GM12878 (cell line): ENCODE measurements around the gene MAPKAPK2. TPM values are rescaled to one million over a fixed set of nuclear protein-coding genes. Genes with fewer than 3 reads are reported as not detected.

Experiments used
- ATAC-seq: fragments of 200-7000 bp; cut with Tn5 transposase; 3 replicates; pipeline ENCODE4 v1.9.1; 2020; ENCODE audit warnings: mild to moderate bottlenecking, moderate library complexity
- BruUV-seq: library from RNA; stranded (reverse); fragments of 400-500 nt; replicated peaks from 2 replicates; lab custom pipeline; 2021; lab: Mats Ljungman, UMichigan
- CTCF ChIA-PET: fragments of 300-600 bp; sonication (Branson Sonifier 250); formaldehyde crosslinking; extraction: SDS; loops from one replicate; lab custom pipeline; 2021; ENCODE audit warnings: inconsistent platforms; lab: Yijun Ruan, JAX
- POLR2A ChIA-PET: fragments of 350-600 bp; formaldehyde crosslinking; extraction: SDS; loops from one replicate; lab custom pipeline; 2021; ENCODE audit warnings: inconsistent platforms; lab: Charles Lee
- RAD21 ChIA-PET: fragments of 300-600 bp; sonication (Branson Sonifier 250); formaldehyde crosslinking; loops from one replicate; lab custom pipeline; 2023; ENCODE audit warnings: antibody characterized with exemption; ENCODE audit not compliant: unreplicated experiment; lab: Charles Lee
- SMC1A ChIA-PET: fragments of 300-600 bp; sonication (Branson Sonifier 250); formaldehyde crosslinking; loops from one replicate; lab custom pipeline; 2023; ENCODE audit not compliant: unreplicated experiment, uncharacterized antibody; lab: Charles Lee
- DNase-seq: peaks from one replicate; pipeline ENCODE4 v3.0.0-alpha.2; 2011; ENCODE audit warnings: low read depth, low spot score
- FAIRE-seq: peaks from 3 replicates; lab custom pipeline; 2011; peaks lifted over from hg19 to GRCh38; lab: Jason Lieb, UNC
- H2AFZ ChIP-seq: 2 replicates; pipeline ENCODE4 v1.6.0; 2011; ENCODE audit warnings: low read depth, low read length, control low read depth; ENCODE audit not compliant: control insufficient read depth
- H3K27ac ChIP-seq: 2 replicates; pipeline ENCODE4 v1.5.1; 2011; ENCODE audit warnings: control low read depth; ENCODE audit not compliant: control insufficient read depth, insufficient read depth
- H3K27me3 ChIP-seq, 2 experiments: replicated peaks in 1 of 2; 2 replicates each; pipeline versions ENCODE4 v1.6.0 to v1.6.1; 2011; ENCODE audit warnings: low read length in 1 of 2; ENCODE audit not compliant: control insufficient read depth in 2 of 2, insufficient read depth in 2 of 2
- H3K36me3 ChIP-seq, 2 experiments: 2 replicates each; pipeline ENCODE4 v1.5.1; 2011; ENCODE audit warnings: low read length in 1 of 2; ENCODE audit not compliant: control insufficient read depth in 2 of 2, insufficient read depth in 2 of 2
- H3K4me1 ChIP-seq: 2 replicates; pipeline ENCODE4 v1.6.1; 2011; ENCODE audit warnings: mild to moderate bottlenecking, low read length, moderate library complexity, mixed read lengths; ENCODE audit not compliant: control insufficient read depth, insufficient read depth
- H3K4me2 ChIP-seq: 2 replicates; pipeline ENCODE4 v1.6.0; 2011; ENCODE audit warnings: control low read depth; ENCODE audit not compliant: control insufficient read depth, insufficient read depth
- H3K4me3 ChIP-seq: fragments of 200-600 bp; sonication (generic); 2 replicates; pipeline ENCODE4 v1.5.1; 2016
- H3K79me2 ChIP-seq: 2 replicates; pipeline ENCODE4 v1.6.0; 2011; ENCODE audit warnings: low read length; ENCODE audit not compliant: control insufficient read depth, insufficient read depth
- H3K9ac ChIP-seq: 2 replicates; pipeline ENCODE4 v1.8.0; 2011; ENCODE audit warnings: low read length, control low read depth, mixed read lengths; ENCODE audit not compliant: control insufficient read depth, insufficient read depth
- H3K9me3 ChIP-seq: replicated peaks from 3 replicates; pipeline ENCODE4 v1.5.1; 2011; ENCODE audit warnings: mild to moderate bottlenecking, low read length; ENCODE audit not compliant: control insufficient read depth, insufficient read depth
- H4K20me1 ChIP-seq: 2 replicates; pipeline ENCODE4 v1.6.0; 2011; ENCODE audit not compliant: control insufficient read depth, insufficient read depth
- NFXL1 ChIP-seq: fragments of 450-650 bp; IDR thresholded peaks from 2 replicates; pipeline ENCODE4 v1.6.1; 2017; ENCODE audit warnings: antibody characterized with exemption, mild to moderate bottlenecking, borderline replicate concordance
- NR2C1 ChIP-seq: fragments of 450-650 bp; IDR thresholded peaks from 2 replicates; pipeline ENCODE4 v1.6.1; 2017; ENCODE audit warnings: antibody characterized with exemption, mild to moderate bottlenecking, moderate library complexity
- PAX8 ChIP-seq: fragments of 450-650 bp; IDR thresholded peaks from 2 replicates; pipeline ENCODE4 v1.6.1; 2017; ENCODE audit warnings: mild to moderate bottlenecking, moderate library complexity
- POLR2A ChIP-seq: IDR thresholded peaks from 2 replicates; pipeline ENCODE4 v1.6.1; 2011; ENCODE audit warnings: low read depth, mild to moderate bottlenecking, low read length
- RAD21 ChIP-seq: IDR thresholded peaks from 2 replicates; pipeline ENCODE4 v1.6.1; 2011; ENCODE audit warnings: mild to moderate bottlenecking, low read depth, low read length, moderate library complexity; ENCODE audit not compliant: insufficient read depth
- RB1 ChIP-seq: fragments of 450-650 bp; formaldehyde crosslinking; IDR thresholded peaks from 2 replicates; pipeline ENCODE4 v1.6.1; 2017; ENCODE audit warnings: mild to moderate bottlenecking, borderline replicate concordance
- ZNF217 ChIP-seq: fragments of 450-650 bp; IDR thresholded peaks from 2 replicates; pipeline ENCODE4 v1.6.1; 2017; ENCODE audit warnings: antibody characterized with exemption, mild to moderate bottlenecking
- ZZZ3 ChIP-seq: IDR thresholded peaks from 2 replicates; pipeline ENCODE4 v1.6.1; 2011; ENCODE audit warnings: low read depth; ENCODE audit not compliant: control insufficient read depth, insufficient read length
- WGBS: methylation state at CpG from one replicate; pipeline ENCODE4 v1.1.6; 2016; ENCODE audit warnings: low lambda C conversion rate; ENCODE audit not compliant: insufficient replicate concordance, insufficient coverage; ENCODE audit errors: missing lambda C conversion rate; 5-methylcytosine and 5-hydroxymethylcytosine counted together
- in situ Hi-C: fragments of 300-500 bp; cut with MboI; formaldehyde crosslinking; loops from 9 replicates; pipeline ENCODE4 v1.14.3; 2018; ENCODE audit warnings: mixed read lengths
- intact Hi-C: fragments of 100-400 bp; cut with micrococcal nuclease; formaldehyde crosslinking; loops from one replicate; pipeline ENCODE4 v1.14.2; 2022; ENCODE audit not compliant: unreplicated experiment
- polyA plus RNA-seq, 11 experiments: library from polyadenylated mRNA; depleted of rRNA in 4 of 11; unstranded in 6 of 11; stranded (reverse) in 5 of 11; fragments of >200 nt; fragmentation: Nextera tagmentation in 4 of 11; fragmentation: Illumina TruSeq in 1 of 11; extraction: Ambion mirVana in 4 of 11; extraction: Trizol in 1 of 11; gene quantifications; 1 replicate in 1 of 11; 2 replicates in 10 of 11; pipeline versions ENCODE4 v1.2.1 to v1.2.3, GENCODE V29; 2011 to 2016; ENCODE audit warnings: inconsistent platforms in 2 of 11, missing spikeins in 2 of 11, low read depth in 1 of 11
- total RNA-seq, 4 experiments: library from RNA; depleted of rRNA in 3 of 4; stranded (reverse); fragments of >200 nt in 3 of 4; fragmentation: Illumina TruSeq in 1 of 4; extraction: Trizol in 1 of 4; gene quantifications; 2 replicates each; pipeline versions ENCODE4 v1.2.1 to v1.2.3, GENCODE V29; 2013 to 2021

The MAPKAPK2 gene
- total and polyA plus RNA-seq, 10 of the 15 experiments (the other 5 are each of a cell fraction or from before 2014, with no cell fraction given): 0.72 to 92.2 (median 49.3) TPM

DNA sequence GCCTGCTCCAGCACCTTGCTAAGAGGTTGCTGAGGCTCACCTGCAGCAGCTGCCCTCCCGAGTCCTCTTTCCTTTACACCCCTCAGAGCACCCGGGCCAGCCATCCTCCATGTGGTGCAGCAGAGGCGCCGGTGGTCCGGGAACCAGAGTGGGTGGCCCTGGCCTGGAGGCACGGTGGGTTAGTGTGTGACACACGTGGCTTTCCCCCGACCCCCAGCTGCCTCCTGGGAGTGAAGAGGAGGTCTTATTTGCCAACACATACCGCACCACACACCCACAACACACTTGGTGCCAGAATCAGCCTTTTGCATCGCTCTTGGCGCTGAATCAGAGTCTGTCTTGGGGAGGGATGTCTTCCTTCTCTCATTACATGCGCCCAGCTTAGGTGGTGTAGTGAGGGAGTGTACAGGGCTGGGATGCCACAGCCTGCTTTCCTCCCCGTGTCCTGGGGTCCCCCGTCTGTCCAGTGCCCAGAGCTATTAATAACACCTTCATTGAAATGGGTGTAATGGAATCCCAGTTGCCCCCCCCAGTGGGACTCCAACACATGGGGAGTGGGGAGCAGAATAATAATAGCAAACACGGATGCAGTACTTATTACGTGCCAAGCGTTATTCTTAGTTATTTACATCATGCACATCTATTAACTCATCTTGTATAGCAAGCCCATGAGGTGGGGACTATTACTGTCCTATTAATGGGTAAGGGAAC, 38.2 kb downstream of the MAPKAPK2 start:
- H3K9me3 ChIP-seq: no peaks in the 10 kb centered on the region
- no peak overlapping the region for H3K4me2 ChIP-seq
- no peak for TF ChIP-seq RB1
- TF ChIP-seq ZZZ3: no peak
- no peak for TF ChIP-seq PAX8
- no peak for TF ChIP-seq NR2C1
- no peak for TF ChIP-seq ZNF217
- TF ChIP-seq POLR2A: peak; percentile 29; the same call in 1 of the 2 replicates
- TF ChIP-seq RAD21: no peak
- TF ChIP-seq NFXL1: no peak
- no peak overlapping the region for H3K9ac ChIP-seq
- no peaks in the 10 kb centered on the region; a peak in 3 of 4 replicates for H3K36me3 ChIP-seq
- 85% methylated on average over 17 of the region's 17 CpGs for WGBS
- RAD21 ChIA-PET: interaction anchor here (0.9 to 4.6 kb wide), 3 partner anchors 13 to 113 kb away, joined by 3 to 25 read pairs (median 4); no protein-coding TSS in a partner anchor
- H2AFZ ChIP-seq: no peak overlapping the region
- DNase-seq: no peak
- peaks cover 51% of the 10 kb centered on the region for H3K4me1 ChIP-seq
- H3K27ac ChIP-seq: no peak overlapping the region
- no TSS peak for BruUV-seq
- CTCF ChIA-PET: interaction anchor here (0.9 to 20.3 kb wide), 7 partner anchors 10 to 190 kb away, joined by 3 to 805 read pairs (median 7); no protein-coding TSS in a partner anchor
- ATAC-seq: no peak
- FAIRE-seq: no peak
- no peaks in the 10 kb centered on the region for H4K20me1 ChIP-seq
- H3K27me3 ChIP-seq: no peaks in the 10 kb centered on the region
- H3K4me3 ChIP-seq: no peak overlapping the region
- peaks cover 65% of the 10 kb centered on the region for H3K79me2 ChIP-seq
- intact Hi-C loops: loop anchor here (10.0 kb wide), 1 partner anchor 88 kb away; the partner anchor contains the start of gene DYRK3
- in situ Hi-C loops: no loop called here
- SMC1A ChIA-PET: interaction anchor here (0.9 to 5.0 kb wide), 5 partner anchors 10 to 92 kb away, joined by 3 to 36 read pairs (median 4); no protein-coding TSS in a partner anchor
- POLR2A ChIA-PET: interaction anchor here (0.9 kb wide), 1 partner anchor 110 kb away, joined by 13 read pairs; the partner anchor contains the start of gene EIF2D
